LNCAP (cell line): ENCODE results near the gene GIGYF2.

Experiments
- CTCF ChIP-seq: fragments of 450-650 bp; IDR thresholded peaks from 2 replicates; pipeline ENCODE4 v1.5.1; 2017; ENCODE audit warnings: mild to moderate bottlenecking

Gene GIGYF2

DNA sequence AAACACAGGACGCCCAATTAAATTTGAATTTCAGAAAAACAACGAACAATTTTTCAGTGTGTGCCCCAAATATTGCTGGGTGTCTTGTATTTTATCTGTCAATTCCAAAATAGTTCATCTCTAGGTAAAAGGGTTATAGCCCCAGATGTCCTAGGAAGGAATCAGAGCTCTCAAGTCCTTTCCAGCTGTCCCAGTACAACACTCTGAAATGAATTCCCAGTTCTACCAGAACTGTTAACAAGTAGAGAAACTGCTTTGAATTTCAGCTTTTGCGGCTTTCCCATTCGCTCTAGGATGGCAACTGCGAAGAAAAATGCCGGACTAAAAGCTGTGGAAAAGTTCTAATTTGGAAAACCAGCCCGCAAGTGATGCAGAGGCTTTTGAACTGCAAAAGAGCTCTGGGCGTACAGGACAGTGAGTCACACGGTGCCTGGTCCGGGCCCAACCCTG, 497 bp upstream of the GIGYF2 start:
- no peak for TF ChIP-seq CTCF

- no peak for TF ChIP-seq CTCF
Measured at GRCh38 chr2:232697807-232698110, 628 bp downstream of the GIGYF2 start.

GRCh38 chr2:232698556-232699091, 1.5 kb downstream of the GIGYF2 start:
- no peak for TF ChIP-seq CTCF

DNA sequence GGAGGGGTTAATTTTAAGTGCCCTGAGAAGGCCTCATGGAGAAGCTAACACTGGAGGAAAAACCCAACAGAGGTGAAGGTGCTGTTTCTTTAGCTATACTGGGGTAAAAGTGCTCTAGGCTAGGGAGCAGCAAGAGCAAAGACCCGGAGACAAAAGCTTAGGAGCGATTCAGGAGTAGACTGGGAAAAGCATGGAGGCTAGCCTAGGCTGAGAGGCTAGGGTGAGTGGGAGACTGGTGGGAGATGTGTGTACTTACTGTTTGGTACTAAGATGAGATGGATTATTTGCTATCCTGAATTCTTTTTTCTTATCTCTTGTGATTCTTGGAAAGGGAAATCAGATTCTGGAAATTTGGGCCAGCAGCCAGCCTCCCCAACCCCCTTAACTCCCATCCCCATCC, 2.0 kb downstream of the GIGYF2 start:
- no peak for TF ChIP-seq CTCF

DNA sequence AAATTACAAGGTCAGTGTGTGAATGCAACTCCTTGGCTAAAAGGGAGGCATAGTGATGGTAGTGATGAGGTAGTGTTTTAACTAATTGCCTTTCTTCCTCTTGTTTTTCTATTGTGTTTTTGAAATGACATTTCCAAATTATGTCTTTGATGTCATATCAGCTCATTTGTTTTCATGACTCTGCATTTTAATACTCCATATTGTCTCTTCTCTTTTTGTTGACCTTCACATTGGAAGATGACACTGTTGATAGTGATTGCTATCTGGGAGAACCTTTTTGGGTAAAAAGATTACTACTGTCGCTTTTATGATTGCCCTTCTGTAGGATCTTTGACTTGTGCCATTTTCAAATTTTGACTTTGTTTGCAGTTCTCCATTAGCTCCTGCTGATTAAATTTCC, 3.0 kb downstream of the GIGYF2 start:
- no peak for TF ChIP-seq CTCF

DNA sequence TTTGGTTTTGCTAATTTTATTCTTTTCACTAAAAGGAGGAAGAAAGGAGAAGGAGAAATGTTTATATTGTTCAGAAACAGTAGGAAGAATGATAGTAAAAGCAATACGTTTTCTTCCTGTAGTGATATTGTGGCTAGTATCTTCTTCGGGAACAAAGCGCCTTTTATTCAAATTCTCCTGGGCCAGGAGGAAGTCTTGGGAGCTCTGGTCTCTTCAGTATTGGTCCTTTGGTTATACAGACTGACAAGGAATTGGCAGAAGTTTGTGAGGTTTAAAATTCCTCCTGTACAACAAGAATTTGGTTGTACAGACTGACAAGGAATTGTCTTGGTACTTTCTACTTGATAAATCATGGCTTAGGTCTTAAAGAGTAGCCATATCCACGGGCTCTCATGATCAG, 9.9 kb downstream of the GIGYF2 start:
- no peak for TF ChIP-seq CTCF

- no peak for TF ChIP-seq CTCF
Measured at GRCh38 chr2:232713505-232713904, 16.4 kb downstream of the GIGYF2 start.

GRCh38 chr2:232714969-232715368, 17.8 kb downstream of the GIGYF2 start:
- TF ChIP-seq CTCF, result no peak
